HG03196 (cell line): ENCODE results near the gene COQ9.

Source experiments
- ATAC-seq: cut with Tn5 transposase; IDR thresholded peaks from one replicate; pipeline ENCODE4 v1.9.1; 2021; ENCODE audit not compliant: unreplicated experiment

COQ9 gene

DNA sequence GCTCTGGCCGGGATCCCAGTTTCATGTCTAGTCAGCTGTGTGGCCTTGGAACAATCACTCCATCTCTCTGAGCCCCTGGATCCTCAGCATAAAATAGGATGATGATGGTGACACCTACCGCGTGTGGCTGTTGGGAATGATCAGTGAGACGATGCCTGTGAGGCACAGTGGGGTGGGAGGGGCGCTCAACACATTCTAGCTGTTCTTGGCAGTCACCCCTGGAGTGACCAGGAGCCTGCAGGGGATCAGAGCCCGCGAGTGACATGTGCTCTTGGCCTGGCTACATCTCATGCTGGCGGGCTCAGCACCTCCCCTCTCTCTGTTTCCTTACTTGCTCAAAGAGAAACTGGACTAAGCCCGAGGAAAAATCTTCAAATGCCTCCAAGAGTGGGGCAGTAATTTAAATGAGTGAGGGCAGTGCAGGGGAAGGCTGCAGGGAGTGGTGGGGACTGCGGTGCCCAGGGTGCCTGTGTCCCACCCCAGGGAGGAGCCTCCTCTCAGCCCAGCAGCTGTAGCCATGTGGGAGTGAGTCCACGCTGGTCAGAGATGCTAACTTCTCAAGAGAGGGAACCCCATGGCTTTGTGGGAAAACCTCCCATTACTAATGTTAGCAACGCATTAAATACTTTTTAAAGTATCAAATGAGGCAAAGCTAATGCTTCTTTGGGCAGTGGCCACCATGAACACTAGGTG, 62.1 kb downstream of the COQ9 start:
- no peak for ATAC-seq

DNA sequence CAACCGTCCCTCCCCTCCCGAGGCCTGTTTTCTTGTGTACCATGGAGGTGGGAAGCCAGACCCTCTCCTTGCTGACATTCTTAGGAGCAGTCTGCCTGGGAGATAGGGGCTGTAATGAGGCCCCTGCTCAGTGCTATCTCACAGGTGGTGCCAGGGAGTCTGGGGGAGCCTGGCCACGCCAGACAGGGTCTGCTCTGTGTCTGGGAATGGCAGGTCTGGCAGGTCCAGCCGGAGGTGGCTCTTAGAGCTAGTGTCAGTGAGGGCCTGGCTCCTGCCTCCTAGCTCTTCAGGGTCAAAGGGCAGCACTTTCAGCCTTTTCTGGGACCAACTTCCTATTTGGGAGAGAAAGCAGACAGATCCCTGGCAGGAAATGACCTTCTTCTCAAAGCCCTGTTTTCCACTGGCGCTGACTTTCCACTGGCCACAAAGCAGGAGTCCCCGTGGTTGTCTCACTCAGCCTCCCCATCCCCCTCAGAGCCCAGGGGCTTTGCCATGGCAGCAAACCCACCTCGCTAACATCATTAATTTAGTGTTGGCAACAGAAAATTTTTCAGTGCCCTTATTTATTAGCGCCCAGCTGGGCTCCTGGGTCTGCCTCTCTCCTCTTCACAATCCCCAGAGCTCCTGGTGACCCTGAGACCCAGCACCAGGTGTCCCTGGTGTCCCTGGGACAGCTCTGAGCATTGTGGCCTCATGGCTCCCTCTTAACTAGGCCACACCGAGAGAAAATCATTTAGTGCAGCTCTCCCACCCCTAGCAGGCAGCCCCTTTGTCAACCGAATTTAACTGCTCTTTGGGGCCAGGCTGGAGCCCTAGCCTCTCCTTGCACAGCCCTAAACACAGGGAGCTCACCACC, 63.0 kb downstream of the COQ9 start:
- no peak for ATAC-seq
